DMS153 treated with DMSO at 0.1 percent for 48 hours (cell line): ENCODE measurements around the gene PPARD.
"Not testable (repeated sequence)": the region's sequence is repeated elsewhere in the genome, so short reads cannot be mapped to it uniquely, and the experiment has no call there.

ENCODE experiments used
- DNase-seq: peaks from one replicate; lab custom pipeline; 2025; ENCODE audit not compliant: unreplicated experiment; lab: John Stamatoyannopoulos, UW

Gene PPARD

DNA sequence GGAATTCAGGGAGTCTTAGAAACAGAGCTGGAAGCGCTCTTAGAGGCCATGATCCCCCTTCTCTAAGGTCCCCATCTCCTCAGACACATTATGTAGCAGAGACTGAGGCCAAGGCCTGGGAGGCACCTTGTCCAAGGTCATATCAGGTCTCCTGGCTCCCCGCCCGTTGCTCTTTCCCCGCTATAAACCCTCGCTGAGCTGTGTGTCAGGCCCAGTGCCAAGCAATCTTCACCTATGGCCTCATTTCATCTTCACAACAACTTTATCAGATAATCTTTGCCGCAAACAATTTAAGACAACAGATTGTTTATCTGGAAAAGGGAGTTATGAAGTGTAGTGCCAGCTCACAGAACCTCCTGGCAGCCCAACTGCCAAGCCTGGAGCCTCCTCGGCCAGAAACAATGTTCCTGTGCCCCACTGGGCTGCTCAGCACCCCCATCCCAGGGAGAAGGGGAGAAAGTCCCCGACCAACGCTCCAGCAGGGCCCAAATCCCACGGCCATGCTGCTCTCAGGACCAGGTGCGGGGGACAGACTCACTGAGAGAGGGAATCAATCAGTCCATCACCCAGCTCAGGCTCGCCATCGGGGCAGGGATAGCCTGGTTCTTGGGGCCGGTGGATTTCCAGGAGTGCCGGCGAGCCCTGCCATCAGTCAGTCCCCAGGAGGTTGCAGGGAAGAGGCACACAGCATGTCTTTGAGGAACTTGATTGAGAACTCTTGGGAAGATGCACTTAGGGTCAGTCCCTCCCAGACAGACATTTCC lies 92.9 kb downstream of the PPARD start:
- DNase-seq: no peak

DNA sequence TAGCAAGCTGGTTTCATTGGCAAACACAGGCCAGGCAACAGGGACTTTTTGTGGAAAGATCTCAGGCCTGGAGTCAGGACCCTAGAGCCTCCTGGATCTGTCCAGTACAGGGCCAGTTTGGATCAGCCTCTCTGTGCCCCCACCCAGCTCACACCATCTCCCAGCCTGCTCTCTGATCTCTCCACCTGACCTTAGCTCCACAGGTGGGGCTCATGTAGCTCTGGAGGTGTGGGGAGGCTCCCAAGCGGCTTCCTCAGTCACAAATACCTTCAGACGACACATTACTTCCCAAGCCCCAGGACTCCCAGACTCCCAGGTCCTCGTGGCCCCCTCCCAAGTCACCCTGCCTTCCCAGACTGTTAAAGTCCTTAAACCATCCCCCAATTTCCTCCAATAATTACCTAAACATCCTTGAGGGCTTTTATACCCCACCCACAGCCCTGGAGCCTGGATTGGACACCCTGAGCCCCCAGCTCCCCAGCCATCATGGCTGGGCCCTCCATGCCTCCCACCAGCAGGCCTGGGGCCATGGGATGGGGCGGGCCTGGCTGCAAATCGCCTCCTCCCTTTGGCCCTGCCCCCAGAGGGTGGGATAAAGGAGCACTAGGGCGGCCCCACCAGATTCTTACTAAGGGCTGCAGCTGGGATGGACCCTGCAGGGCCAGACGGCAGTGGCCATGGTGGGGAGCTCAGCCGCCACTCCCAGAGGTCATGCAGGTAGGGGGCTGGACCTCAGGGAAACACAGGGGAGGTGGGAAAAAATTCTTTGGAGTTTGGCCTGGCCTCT lies 93.9 kb downstream of the PPARD start:
- no peak for DNase-seq

DNA sequence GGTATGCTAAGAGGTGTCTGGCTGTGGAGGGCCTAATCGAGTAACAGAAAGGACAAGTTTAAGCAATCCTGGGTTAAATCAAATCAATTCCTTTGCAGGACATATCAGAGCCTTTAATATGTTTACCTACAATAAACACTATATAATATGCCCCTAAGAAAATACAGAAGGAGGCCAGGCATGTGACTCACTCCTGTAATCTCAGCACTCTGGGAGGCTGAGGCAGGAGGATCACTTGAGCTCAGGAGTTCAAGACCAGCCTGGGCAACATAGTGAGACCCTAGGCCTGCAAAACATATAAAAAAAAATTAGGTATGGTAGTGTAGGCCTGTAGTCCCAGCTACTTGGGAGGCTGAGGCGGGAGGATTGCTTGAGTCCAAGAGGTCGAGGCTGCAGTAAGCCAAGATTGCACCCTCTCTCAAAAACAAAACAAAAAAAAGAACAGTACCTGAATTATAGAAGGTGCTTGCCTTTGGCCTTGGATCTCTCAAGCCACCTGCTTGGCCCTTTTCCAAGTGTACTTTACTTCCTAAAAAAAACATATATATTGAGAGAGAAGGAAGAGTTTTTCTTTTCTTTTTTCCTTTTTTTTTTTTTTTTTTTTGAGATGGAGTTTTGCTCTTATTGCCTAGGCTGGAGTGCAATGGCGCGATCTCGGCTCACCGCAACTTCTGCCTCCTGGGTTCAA lies 96.2 kb downstream of the PPARD start:
- DNase-seq: not testable (repeated sequence)

DNA sequence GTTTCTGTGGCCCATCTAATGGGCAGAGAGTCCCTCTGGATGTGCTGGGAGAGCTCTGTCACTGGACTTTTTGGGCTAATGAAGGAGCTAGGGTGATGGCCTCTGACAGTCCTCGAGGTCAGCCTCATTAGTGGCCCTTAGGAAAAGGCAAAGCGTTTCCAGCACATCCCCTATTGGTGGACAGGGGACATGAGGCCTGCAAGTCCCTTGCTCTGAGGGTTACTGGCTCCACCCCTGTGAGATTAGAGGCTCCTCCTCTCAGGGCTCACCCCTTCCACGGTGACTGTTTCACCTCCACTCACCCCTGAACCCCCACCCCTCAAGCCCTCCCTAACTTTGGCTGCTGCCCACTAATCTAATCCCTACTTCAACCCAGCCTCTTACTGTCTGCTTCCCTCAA lies 97.0 kb downstream of the PPARD start:
- no peak for DNase-seq

DNA sequence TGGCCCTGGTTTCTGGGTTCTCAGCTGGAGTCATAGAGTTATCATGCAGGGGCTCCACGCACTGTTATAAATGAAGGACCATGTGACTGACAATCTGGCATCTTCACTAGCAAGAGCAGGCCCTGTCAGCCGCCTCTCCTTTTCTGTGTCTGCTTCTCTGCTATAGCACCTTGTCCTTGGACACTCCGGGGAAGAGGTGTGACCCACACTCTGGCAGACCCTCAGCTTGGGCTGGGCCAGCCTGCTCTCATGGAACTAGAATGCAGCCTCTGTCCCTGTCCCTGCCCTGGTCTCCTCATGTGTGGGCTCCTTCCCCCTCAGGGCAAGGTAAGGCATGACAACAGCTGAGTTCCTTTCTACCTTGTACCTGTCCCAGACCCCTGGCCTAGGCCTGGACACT lies 98.8 kb downstream of the PPARD start:
- no peak for DNase-seq

DNA sequence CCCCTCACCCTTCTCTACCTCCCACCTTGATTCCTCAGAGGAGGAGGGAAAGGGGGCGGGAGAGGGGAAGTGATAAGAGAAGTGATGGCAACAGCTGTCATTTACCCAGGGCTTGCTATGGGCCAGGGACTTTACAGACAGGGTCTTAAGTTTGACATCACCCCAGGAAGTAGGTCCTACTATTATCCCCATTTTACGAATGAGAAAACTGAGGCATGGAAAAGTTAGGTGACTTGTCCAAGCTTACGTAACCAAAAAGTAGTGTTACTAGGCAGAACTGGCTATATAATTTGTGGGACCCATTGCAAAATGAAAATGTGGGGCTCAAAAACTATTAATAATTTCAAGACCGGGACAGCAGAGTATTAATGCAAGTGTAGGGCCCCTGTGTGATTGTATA lies 99.3 kb downstream of the PPARD start:
- no peak for DNase-seq

DNA sequence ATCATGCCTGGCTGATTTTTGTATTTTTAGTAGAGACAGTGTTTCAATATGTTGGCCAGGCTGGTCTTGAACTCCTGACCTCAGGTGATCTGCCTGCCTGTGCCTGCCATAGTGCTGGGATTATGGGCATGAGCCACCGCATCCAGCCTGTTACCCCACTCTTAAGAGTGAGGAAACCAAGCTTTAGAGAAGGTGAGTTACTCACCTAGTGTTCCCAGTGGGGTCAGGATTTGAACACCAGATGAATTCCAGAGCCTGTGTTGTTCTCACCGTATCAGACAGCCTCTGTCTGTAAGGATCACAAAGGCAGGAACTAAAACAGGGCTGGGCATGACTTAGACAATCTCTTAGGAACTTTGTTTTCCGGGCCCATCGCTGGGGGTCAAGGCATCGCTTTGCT lies 100.3 kb downstream of the PPARD start:
- no peak for DNase-seq

DNA sequence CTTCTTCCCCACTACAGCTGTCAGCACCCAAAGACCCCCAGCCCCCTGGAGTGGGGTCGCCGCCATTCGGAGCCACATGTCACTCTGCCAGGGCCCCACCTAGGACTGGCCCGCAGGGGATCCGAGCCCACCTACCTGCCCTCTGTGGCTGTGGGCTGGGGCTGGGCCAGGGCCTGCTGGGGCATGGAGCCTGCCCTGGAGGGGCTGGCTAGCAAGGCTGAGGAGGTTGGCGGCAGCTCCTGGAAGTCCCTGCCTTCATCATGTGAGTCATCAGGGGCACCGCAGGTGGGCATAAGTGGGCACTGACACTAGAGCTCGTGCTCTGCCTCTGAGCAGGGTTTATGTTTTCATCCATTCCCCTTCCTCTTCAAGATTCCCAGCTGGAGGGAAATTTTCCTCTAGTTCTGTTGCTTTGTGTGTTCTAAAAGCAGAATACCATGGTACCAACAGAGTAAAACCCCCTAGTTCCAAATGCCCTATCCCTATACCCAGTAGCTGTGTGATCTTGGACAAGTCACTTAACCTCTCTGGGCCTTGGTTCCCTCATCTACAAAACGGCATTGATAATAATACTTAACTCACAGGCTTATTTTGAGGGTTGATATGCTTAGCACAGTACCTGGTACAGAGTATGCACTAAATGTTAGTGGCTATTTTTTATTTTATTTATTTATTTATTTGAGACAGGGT lies 101.1 kb downstream of the PPARD start:
- DNase-seq: no peak

DNA sequence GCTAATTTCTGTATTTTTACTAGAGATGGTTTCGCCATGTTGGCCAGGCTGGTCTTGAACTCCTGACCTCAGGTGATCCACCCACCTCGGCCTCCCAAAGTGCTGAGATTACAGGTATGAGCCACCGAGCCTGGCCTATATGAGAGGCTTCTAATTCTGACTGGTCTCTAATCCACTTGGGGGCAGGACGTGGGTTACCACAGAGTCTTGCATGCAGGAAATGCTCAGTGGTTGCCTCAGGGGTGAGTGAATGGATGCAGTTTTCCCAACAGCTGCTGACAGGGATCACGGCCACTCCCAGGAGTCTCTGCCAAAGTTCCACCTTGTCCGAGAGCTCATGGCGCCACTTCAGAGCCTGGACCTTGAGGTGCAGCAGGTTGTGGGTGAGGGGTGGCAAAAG lies 103.3 kb downstream of the PPARD start:
- no peak for DNase-seq

DNA sequence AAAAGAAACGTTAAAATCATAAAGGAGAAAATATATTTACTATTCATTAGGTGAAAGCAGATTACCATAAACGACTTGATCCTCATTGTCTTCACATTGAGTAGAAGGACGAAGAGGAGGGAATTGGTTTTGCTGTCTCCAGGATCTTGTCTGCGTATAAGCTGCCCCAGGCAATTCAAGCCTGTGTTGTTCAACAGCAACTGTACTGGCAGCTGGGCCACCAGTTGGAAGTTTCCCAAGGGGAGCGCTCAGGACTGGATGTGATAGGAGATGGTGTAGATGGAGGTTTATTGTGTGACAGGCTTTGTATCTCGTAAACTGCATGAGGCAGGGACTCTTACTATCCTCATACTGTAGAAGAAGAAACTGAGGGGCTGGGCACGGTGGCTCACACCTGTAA lies 105.8 kb downstream of the PPARD start:
- no peak for DNase-seq

DNA sequence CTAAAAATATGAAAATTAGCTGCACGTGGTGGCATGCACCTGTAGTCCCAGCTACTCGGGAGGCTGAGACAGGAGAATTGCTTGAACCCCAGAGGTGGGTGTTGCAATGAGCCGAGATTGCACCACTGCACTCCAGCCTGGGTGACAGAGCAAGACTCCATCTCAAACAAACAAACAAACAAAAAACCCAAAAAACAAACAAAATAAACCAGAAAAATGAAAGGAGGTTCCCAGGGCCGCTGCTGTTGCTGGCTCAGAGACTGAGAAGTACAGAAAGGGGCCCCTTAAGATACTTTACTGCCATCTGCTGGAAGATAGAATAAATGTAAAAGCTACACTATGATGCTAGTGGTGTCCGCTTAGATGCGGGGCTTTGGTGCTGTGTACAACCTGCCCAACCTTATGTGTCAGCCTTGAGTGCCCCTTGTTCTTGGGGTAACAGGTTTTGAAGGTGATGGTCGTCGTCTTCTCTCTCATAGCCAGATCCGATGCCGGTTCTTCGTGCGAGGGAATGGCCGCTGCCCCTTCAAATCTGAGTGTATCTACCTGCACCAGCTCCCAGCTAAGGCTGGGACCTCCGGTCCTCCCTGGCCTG lies 107.0 kb downstream of the PPARD start:
- peak; percentile 66 for DNase-seq

DNA sequence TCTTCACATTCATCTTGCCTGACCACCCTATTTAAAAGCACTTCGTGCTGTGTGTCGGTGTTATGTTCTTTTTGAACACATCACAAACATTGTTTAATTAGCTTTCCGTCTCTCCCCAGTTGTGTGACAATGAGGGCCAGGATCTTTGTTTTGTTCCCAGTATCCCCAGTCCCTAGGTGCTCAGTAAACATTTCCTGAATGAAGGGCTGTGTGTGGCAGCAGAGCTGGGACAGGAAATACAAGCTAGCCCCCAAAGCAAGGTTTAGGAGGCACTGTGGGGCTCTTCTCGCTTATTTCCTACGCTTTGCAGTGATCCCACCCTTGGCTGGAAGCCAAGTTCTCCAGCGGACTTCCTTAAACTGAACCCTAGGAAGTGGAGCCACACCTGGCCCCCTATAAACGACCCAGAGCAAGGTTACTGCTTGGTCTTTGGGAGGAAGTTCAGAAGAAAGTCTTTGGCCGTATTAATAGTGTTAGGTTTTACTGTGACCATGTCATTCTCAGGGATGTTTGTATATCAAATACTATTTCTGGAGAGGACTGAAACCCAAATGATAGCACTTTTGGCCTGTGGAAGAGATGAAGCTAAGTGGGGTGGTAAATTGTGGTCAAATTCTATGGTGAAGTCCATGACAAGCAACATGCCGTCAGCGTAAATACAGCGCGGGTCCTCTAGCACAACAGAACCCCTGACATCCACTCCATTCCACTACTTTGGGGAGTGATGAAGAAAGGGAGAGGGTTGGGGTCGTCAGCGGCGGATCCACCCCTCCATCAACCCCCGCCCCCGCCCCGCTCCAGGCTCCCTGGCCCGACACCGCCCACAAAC lies 109.2 kb downstream of the PPARD start:
- DNase-seq: peak; percentile 8

DNA sequence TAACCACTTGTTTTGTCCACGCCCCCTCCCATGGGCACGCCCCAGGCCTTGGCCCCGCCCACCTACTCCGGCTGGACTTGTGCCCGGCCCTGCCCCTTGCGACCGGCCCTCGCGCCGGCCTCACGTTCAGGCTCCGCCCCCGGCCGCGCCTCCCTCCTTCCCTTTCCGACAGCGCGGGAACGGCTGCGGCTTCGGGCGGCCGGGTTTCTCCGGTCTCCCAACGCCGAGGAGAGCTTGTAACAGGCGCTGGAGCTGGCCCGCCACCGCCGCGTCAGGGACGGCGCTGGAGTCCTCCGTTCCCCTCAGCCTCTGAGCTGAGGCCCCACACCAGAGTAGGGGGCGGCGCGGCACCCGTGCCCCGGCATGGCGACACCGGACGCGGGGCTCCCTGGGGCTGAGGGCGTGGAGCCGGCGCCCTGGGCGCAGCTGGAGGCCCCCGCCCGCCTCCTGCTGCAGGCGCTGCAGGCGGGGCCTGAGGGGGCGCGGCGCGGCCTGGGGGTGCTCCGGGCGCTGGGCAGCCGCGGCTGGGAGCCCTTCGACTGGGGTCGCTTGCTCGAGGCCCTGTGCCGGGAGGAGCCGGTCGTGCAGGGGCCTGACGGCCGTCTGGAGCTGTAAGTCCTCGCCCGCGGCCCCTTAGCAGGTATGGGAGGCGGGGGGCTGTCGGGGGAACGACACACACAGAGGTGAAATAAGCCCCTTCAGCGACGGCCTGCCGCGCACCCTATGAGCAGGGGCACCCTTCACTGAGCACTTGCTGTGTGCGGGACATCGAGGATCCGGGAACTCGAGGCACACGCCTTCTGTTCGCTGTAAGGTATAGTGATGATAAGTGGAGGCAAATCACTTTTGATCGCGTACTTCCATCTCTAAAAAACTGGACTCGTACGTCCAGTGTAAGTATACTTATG lies 110.1 kb downstream of the PPARD start, which contains the start of gene FANCE:
FANCE (plus strand) TSS at position 156 of the 908 bp plus-strand sequence; CDS start at position 364, 208 bp downstream.
- peak; percentile 76 for DNase-seq

DNA sequence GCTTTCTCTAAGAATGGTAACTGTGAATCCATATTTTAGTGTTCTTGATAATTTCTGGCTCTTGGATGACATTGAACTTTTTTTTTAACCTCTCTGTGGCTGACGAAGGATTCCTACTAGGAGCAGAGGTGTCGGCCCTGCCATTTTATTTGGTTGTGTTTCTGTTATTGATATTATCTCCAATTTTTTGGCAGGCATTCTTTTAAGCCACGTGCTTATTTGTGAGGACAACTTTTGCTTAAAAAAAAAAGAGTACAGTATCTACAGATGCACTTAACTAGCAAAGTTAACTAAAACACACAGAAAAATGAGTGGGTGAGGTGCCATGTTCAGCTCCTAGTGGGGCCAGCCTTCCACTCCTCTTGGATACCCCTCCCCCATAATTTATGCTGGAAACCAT lies 110.9 kb downstream of the PPARD start:
- DNase-seq: no peak

DNA sequence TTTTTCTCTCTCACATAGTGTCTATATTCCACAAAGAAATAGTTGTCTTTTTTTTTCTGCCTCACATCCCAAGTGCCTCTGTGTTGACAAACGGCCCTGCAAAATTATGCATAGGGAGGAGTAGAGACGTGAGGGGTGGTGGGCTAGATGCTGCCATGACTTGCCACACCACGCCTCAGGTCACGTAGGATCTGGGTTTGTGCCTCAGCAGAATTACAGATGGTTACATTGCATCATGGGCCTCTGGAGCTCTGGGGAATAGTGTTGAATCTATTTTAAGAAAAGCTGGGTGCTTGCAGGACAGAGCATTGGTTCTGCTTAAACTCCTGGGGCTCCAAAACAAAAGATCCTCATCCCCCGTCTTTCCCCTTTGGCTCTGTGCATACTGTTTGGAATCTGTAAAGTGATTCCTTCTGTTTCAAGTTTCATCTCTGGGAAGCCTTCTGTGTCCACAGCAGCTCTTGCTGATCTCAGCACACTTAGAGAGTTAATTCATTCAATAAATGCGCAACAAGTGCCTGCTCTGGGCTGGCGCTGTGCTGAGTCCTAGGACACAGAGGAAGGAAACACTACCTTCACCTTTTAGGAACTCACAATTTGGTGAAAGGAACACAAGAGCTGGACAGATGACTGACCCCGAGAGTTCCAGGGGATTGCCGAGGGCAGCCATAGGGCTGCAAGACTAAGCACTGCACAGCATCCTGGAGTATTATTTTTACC lies 112.2 kb downstream of the PPARD start:
- DNase-seq: no peak

DNA sequence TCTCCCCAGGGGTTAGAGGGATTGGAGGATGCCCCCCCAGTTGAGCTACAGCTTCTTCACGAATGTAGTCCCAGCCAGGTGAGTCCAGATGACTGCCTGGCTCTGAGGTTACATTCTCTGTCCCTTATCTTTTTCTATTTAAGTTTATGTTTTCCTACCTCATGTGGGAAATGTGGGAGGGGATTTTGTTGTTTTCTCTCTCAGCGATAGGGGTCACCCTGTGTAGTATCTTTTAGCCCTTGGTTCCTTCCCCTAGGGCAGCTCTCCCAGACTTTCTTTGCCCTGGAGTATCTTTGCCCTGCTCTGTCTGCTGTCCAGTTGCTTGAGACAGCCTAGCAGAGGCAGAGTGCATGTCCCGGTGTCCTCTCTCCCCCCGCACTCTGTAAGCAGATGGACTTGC lies 115.5 kb downstream of the PPARD start:
- no peak for DNase-seq

DNA sequence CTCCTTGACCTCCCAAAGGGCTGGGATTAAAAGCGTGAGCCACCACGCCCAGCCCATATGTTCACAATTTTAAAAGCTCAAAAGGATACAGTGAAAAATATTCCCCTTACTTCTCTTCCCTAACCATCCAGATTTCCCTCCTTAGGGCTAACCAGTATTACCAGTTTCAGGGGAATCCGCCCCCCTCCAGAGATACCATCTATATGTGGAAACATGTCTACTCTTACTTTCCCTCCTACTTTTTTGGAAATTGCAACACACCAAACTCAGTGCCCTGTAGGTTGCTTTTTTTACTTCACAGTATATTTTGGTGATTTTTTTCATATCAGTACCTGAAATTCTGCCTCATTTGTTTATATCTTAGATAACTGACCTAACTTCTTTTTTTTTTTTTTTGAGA lies 118.9 kb downstream of the PPARD start:
- no peak for DNase-seq

DNA sequence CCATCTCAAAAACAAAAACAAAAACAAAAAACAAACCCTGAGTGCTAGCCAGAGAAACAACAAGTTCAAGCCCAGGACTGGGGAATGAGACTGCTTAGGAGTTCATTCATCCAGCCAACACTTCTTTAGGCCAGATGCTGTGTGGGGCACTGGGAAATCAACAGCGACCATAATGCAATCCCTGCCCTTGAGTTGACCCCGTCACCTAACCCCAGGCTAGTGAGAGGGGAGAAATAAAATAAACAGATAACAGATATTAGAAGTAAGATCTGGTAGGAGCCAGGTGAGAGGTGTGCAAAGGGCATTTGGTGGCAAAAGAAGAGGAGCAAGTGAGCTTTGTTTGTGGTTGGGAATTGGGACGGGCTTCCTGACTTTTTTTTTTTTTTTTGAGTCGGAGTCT lies 120.9 kb downstream of the PPARD start:
- no peak for DNase-seq
